SKM-1 (cell line): ENCODE measurements around the gene TMEM80.

Experiments used
- DNase-seq: peaks from one replicate; lab custom pipeline; 2025; ENCODE audit not compliant: unreplicated experiment; lab: John Stamatoyannopoulos, UW

TMEM80 gene

DNA sequence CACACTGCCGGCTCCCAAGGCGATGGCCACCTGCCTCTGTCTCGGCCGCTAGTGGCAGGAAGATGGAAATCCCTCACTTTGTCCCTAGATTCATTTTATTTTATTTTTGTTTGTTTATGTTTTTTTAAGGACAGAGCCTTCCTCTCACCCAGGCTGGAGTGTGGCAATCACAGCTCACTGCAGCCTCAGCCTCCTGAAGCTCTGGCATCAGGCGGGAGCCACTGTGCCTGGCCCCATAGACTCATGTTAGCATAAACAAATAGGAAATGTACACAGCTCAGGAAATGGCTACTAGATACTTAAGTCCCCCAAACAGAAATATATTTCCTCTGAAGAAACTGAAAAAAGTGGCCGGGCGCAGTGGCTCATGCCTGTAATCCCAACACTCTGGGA is 3.5 kb downstream of the TMEM80 start:
- no peak for DNase-seq

DNA sequence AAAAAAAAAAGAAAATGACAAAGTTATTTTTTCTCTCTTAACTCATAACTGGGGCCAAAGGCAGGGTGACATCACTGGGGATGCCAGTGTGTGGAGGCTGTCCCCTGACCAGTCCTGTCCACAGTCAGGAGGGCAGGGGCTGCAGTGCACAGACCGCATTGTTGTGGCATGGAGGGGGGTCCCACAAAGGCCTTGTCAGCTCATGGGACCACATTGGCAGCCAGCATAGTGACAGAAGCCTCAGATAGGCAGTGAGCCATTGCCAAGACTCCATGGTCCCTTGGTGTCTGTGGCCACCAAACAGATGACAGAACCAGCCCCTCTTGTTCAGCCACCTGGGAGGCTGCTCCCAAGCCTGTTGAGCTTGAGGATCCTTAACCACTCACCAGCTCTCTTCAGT is 4.1 kb downstream of the TMEM80 start:
- DNase-seq = no peak

DNA sequence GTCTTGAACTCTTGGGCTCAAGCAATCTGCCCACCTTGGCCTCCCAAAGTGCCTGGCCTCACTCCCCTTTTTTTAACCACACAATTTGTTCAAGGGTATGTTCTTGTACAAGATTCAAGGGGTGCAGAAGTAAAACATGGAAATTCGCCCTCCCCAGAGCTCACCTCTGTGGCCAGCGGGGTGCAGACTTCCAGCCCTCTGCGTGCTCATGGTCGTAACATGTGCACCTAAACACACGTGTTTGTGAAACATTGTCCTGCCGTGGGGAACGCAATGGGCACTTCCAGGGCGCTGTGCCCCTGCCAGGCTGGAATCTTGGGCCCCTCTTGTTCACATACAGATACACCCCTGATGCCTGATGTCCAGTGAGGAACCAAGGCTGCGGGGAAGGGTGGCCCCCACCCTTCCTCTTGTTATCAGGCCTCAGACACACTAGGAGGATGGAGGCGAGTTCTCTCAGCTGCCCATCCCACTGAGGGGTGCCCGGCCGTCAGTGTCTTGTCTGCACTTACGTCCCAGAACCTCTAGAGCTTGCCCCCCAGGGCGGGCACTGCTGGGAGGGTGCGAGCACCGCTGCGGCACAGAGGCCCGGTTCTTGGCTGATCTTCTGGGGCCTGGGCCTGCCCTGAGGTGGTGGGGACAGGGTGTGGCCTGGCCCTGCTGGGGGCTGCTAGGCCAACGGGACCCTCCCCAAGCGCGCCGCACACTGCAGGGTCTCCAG is 6.3 kb downstream of the TMEM80 start:
- no peak for DNase-seq

GRCh38 chr11:702462-703461 is 7.1 kb downstream of the TMEM80 start:
- DNase-seq = no peak

- no peak for DNase-seq
Measured at GRCh38 chr11:703506-703905, 7.9 kb downstream of the TMEM80 start.

- DNase-seq = no peak
Measured at GRCh38 chr11:704228-704674, 8.6 kb downstream of the TMEM80 start.

- DNase-seq = no peak
Measured at GRCh38 chr11:704781-705645, 9.4 kb downstream of the TMEM80 start.

DNA sequence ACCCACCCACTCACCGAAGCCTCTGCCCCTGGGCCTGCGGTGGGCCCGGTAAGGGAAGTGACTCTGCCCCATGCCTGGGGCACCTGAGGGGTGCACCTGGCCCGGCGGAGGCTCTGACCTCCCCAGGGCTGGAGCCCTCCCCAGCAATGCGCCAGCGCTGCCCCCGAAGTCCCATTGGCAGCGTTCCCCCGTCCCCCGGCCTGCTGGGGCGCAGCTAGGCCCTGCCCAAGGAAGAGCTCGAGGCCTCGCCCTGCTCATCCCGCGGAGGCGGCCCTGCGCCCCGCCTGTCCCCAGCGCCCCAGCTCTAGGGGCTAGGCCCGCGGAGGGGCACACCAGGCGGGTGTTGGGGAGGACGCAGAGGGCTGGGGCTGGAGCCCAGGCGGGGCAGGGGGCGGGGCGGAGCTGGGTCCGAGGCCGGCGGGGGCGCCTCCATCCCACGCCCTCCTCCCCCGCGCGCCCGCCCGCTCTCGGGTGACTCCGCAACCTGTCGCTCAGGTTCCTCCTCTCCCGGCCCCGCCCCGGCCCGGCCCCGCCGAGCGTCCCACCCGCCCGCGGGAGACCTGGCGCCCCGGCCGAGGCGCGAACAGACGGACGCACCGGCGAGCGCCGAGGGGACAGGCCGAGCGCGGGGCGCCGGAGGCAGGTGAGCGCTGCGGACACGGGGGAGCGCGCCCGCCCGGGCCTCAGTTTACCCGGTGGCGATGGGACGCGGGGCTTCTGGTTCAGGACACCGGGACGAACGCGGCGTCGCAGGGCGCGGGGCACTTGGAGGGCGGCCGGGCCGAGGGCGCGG is 10.2 kb downstream of the TMEM80 start, which contains the start of gene EPS8L2:
EPS8L2 (plus strand) TSS at position 586 of the 793 bp plus-strand sequence. CDS start 3,177 bp downstream, outside the sequence.
- DNase-seq = no peak

DNA sequence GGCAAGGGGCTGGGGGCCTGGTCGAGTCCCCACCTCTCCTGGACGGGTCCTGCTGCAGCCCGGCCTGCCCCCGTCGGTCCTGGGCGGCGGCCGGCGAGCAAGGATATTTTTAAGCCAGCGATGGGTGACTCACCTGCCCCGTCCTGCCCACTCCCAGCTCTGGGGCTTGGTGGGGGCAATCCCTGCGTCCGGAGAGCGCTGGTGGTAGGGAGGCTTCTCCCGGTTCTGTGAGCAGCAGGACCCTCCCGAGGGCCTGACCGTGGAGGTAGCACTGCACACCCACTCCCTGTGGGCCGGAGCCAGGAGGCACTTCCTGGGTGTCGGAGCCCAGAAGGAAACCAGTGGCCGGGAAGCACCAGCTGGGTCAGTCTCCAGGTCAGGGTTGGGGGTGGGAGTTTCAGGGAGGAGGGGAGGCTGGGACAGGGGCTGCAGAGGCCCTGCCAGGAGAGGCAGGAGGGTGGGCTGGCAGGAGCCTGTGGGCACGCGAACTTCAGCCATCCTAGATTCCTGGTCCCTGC is 10.9 kb downstream of the TMEM80 start:
- no peak for DNase-seq

- no peak for DNase-seq
Measured at GRCh38 chr11:706957-707816, 11.6 kb downstream of the TMEM80 start.

DNA sequence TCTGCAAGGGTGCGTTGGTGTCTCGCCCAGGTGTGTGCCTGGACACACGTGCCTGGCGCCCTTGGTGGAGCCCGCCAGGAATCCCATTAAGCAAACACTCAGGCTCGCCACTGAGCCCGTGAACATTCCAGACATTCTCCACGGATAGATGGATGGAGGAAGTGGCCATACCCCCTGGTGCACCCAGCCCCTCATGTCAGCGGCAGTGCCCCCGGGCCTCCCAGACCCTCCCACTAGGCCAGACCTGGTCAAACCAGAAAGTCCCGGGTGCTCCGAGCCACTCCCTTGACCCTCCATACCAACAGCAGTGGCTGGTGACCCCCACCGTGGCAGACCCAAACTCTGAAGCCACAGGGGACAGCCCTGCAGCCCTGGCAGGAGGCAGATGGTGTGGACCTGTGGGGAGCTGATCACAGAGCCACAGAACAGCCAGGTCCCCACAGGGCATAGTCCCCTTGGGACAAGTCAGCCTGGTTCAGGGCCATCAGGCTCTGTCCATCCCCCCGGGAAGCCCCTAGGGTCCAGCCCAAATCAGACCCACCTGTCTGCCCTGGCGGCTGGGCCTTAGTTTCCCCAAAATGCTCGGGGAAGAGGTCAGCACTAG is 12.3 kb downstream of the TMEM80 start:
- no peak for DNase-seq

- DNase-seq = no peak
Measured at GRCh38 chr11:708511-708910, 12.9 kb downstream of the TMEM80 start.

GRCh38 chr11:709109-709997 is 13.7 kb downstream of the TMEM80 start:
- DNase-seq = no peak

- no peak for DNase-seq
Measured at GRCh38 chr11:714436-714835, 18.8 kb downstream of the TMEM80 start.

- no peak for DNase-seq
Measured at GRCh38 chr11:719214-720016, 23.8 kb downstream of the TMEM80 start.

DNA sequence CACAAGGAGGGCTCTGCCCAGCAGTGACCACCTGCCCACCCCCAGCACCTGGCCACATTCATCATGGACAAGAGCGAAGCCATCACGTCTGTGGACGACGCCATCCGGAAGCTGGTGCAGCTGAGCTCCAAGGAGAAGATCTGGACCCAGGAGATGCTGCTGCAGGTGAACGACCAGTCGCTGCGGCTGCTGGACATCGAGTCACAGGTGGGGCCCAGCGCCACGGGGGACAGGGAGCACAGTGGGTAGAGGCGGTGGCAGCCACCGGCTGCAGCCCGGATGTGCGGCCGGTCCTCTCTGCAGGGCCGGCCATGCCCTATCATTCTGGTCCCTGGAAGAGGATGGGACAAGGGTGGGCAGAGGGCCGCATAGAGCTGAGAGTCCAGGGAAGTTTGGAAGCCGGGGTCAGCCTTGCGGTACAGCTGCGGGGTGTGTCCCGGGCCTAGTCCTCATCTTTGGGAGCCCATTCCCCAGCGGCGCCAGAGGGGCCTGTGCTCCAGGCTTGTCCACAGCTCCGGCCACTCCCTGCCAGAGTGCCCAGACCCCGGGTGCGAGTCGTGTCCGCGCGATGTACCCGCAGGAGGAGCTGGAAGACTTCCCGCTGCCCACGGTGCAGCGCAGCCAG is 24.5 kb downstream of the TMEM80 start:
- DNase-seq = no peak
